HFF-Myc (cell line): Measurements from ENCODE around the gene ZNF134.

Experiments
- DNase-seq: peaks from one replicate; pipeline ENCODE4 v3.0.0-alpha.2; 2011; ENCODE audit warnings: low read depth; ENCODE audit errors: extremely low read depth
- H3K4me3 ChIP-seq: replicated peaks from 2 replicates; pipeline ENCODE4 v1.5.1; 2011; ENCODE audit warnings: low read depth, mild to moderate bottlenecking, control low read depth, low read length
- CTCF ChIP-seq: IDR thresholded peaks from 2 replicates; pipeline ENCODE4 v1.5.1; 2012; ENCODE audit warnings: mild to moderate bottlenecking, low read depth, low read length, control low read depth; ENCODE audit errors: missing control alignments

ZNF134 gene

GRCh38 chr19:57583104-57583520, 30.9 kb upstream of the ZNF134 start:
- TF ChIP-seq CTCF, result no peak
- no peak for DNase-seq
- H3K4me3 ChIP-seq, result no peak overlapping the region; the same call in 1 of the 2 replicates

GRCh38 chr19:57583521-57584416, 30.3 kb upstream of the ZNF134 start, which contains the start of gene ZIK1:
Gene ZIK1, plus strand, starts transcription at chr19:57584145. Its CDS starts 212 bp downstream, at chr19:57584357.
- H3K4me3 ChIP-seq, result peak within 1 kb of the TSS; percentile 51
- TF ChIP-seq CTCF, result no peak
- peak; percentile 49 for DNase-seq

- DNase-seq, result no peak
- no peak overlapping the region for H3K4me3 ChIP-seq
- TF ChIP-seq CTCF, result no peak
Observed at GRCh38 chr19:57587529-57587928, 26.5 kb upstream of the ZNF134 start.

- no peak for TF ChIP-seq CTCF
Observed at GRCh38 chr19:57599377-57599760, 14.7 kb upstream of the ZNF134 start.

GRCh38 chr19:57599761-57600383, 14.2 kb upstream of the ZNF134 start, which contains the start of gene ZNF530:
Gene ZNF530, plus strand, starts transcription at chr19:57599885. Its CDS starts 4,461 bp downstream, at chr19:57604346.
- peak; percentile 81 for DNase-seq
- H3K4me3 ChIP-seq, result peak within 1 kb of the TSS; percentile 77
- no peak for TF ChIP-seq CTCF

More at GRCh38 chr19:57599377-57599760, 14.7 kb upstream of the ZNF134 start:
- no peak for DNase-seq
- H3K4me3 ChIP-seq, result peak overlapping the region; percentile 77

GRCh38 chr19:57606931-57607330, 7.1 kb upstream of the ZNF134 start:
- DNase-seq, result no peak
- no peak overlapping the region for H3K4me3 ChIP-seq
- no peak for TF ChIP-seq CTCF
